K562 (cell line): ENCODE measurements around the gene CSRNP2. TPM values are rescaled to one million over a fixed set of nuclear protein-coding genes. Genes with fewer than 3 reads are reported as not detected.

Source experiments
- CUX1 ChIP-seq: fragments of 200-800 bp; sonication (Bioruptor generic); IDR thresholded peaks from 2 replicates; pipeline ENCODE4 v1.6.1; 2016; ENCODE audit warnings: missing genetic modification characterization, missing compliant biosample characterization
- HDAC3 ChIP-seq: fragments of 450-650 bp; IDR thresholded peaks from 2 replicates; pipeline ENCODE4 v1.6.1; 2018; ENCODE audit warnings: borderline replicate concordance, mild to moderate bottlenecking, moderate library complexity; ENCODE audit not compliant: partially characterized antibody
- KAT7 ChIP-seq: sonication (generic); formaldehyde crosslinking; IDR thresholded peaks from 2 replicates; pipeline ENCODE4 v1.8.0; 2022; ENCODE audit warnings: missing genetic modification reagents, mild to moderate bottlenecking, borderline replicate concordance
- REST ChIP-seq, 2 experiments: fragments of 450-650 bp; formaldehyde crosslinking in 1 of 2; IDR thresholded peaks; 2 replicates each; pipeline versions ENCODE4 v1.4.0 to v1.6.1; 2014 to 2020; ENCODE audit warnings: mild to moderate bottlenecking in 2 of 2, borderline replicate concordance in 1 of 2, low read depth in 1 of 2
- STAT5B ChIP-seq: fragments of 250-450 bp; sonication (Bioruptor Pico); IDR thresholded peaks from 2 replicates; pipeline ENCODE4 v1.8.0; 2021; ENCODE audit warnings: mild to moderate bottlenecking, inconsistent platforms
- TFAM ChIP-seq: fragments of 250-450 bp; sonication (Bioruptor Pico); conservative IDR thresholded peaks from 2 replicates; pipeline ENCODE4 v1.5.0; 2021; ENCODE audit warnings: mild to moderate bottlenecking, moderate library complexity
- ZNF644 ChIP-seq: fragments of 200-800 bp; sonication (Bioruptor generic); IDR thresholded peaks from 2 replicates; pipeline ENCODE4 v1.6.1; 2016; ENCODE audit warnings: low read depth, missing genetic modification characterization, missing compliant biosample characterization
- ZSCAN29 ChIP-seq: fragments of 450-650 bp; IDR thresholded peaks from 2 replicates; pipeline ENCODE4 v1.6.1; 2017
- polyA plus RNA-seq, 8 experiments: library from polyadenylated mRNA; depleted of rRNA in 4 of 8; stranded (reverse) in 5 of 8; unstranded in 3 of 8; fragments of >200 nt; fragmentation: Nextera tagmentation in 2 of 8; fragmentation: Illumina TruSeq in 1 of 8; extraction: Ambion mirVana in 2 of 8; extraction: Trizol in 1 of 8; gene quantifications; 2 replicates each; pipeline versions ENCODE4 v1.2.1 to v1.2.3, GENCODE V29; 2011 to 2014; ENCODE audit warnings: inconsistent platforms in 1 of 8, missing spikeins in 1 of 8
- total RNA-seq, 7 experiments: library from RNA; depleted of rRNA in 6 of 7; stranded (reverse); fragments of >200 nt in 6 of 7; fragmentation: Illumina TruSeq in 2 of 7; extraction: Trizol in 2 of 7; gene quantifications; 2 replicates each; pipeline versions ENCODE4 v1.2.1 to v1.2.3, GENCODE V29; 2011 to 2021; ENCODE audit warnings: low replicate concordance in 1 of 7
- TF ChIP-seq, protein P1 (sequence below): conservative IDR thresholded peaks from 2 replicates; pipeline ENCODE4 v1.6.1; 2011; ENCODE audit warnings: low read depth, mild to moderate bottlenecking, low read length; ENCODE audit not compliant: control insufficient read depth

CSRNP2 gene
- total and polyA plus RNA-seq, 9 of the 15 experiments (the other 6 are each of a cell fraction or from before 2014, with no cell fraction given): 1.6 to 13.9 (median 5.9) TPM

GRCh38 chr12:51083126-51083833 is at the start of gene CSRNP2 (continued):
- TF ChIP-seq HDAC3 (no peak), TFAM (CRISPR knock-in tag) (no peak), REST (IDR thresholded peaks at IDR 0.05; ENCODE audit: borderline replicate concordance) (no peak), REST (CRISPR knock-in tag; IDR thresholded peaks at IDR 0.05; ENCODE audit: low read depth) (0 out of 2 replicates have a peak, but pooled peaks have one; percentile 70), CUX1 (CRISPR knock-in tag) (no peak), ZNF644 (no peak; the same call in 1 of the 2 replicates), KAT7 (CRISPR knock-in tag) (peak; percentile 93), STAT5B (no peak), ZSCAN29 (no peak)
- TF ChIP-seq, protein P1, sequence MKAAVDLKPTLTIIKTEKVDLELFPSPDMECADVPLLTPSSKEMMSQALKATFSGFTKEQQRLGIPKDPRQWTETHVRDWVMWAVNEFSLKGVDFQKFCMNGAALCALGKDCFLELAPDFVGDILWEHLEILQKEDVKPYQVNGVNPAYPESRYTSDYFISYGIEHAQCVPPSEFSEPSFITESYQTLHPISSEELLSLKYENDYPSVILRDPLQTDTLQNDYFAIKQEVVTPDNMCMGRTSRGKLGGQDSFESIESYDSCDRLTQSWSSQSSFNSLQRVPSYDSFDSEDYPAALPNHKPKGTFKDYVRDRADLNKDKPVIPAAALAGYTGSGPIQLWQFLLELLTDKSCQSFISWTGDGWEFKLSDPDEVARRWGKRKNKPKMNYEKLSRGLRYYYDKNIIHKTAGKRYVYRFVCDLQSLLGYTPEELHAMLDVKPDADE: peak; percentile 98
